HG03442 (cell line): ENCODE data around the gene IPO4.
"Not testable (repeated sequence)": the region's sequence is repeated elsewhere in the genome, so short reads cannot be mapped to it uniquely, and the experiment has no call there.

Source experiments
- ATAC-seq: cut with Tn5 transposase; IDR thresholded peaks from one replicate; pipeline ENCODE4 v1.9.1; 2021; ENCODE audit warnings: mild to moderate bottlenecking, moderate library complexity; ENCODE audit not compliant: unreplicated experiment

IPO4 gene

GRCh38 chr14:24216345-24216699, 27.7 kb upstream of the IPO4 start:
- no peak for ATAC-seq

GRCh38 chr14:24215495-24216344, 27.1 kb upstream of the IPO4 start, which contains the start of gene MDP1:
Gene MDP1, minus strand, starts transcription at chr14:24216066. Its CDS starts 111 bp downstream, at chr14:24215955.
- ATAC-seq: peak; percentile 62

DNA sequence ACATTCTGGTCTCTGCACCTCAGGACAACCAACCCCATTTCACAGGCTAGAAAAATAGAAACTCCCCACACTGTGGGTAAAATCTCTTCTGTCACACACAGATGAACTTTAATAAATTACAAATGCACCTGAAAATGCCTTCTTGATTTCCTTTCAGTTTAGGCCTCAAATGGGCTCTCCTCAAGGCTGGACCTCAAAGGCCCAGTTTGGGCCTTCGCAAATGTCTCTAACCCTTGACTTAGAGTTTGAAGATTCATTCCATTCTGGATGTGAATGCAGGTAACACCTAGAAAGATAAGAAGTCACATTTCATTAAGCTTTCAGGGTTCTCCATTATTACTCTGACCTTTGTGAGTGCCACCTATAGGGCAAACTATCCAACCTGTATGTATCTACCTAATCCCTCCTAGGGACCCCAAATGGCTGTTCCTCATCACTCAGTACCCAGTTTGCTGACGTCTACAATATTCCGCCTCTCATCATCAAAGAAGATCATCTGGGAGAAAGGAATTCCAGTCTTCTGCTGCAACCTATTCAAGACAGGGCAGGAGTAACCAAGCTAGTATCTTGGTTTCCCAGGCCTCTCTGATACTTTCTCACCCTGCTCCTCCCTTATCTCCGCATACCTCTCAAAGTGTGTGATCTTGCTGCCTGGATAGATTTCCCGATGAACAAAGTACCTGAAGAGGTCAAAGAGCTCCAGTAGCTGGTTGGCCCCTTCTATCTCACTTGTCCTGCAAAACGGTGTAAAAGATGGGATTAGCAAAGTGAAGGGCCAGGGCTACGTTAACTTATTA, 25.4 kb upstream of the IPO4 start:
- no peak for ATAC-seq

GRCh38 chr14:24212924-24213865, 24.6 kb upstream of the IPO4 start, which contains the start of gene CHMP4A:
Gene CHMP4A, minus strand, starts transcription at chr14:24213488. Its CDS starts 49 bp downstream, at chr14:24213439.
- peak; percentile 79 for ATAC-seq

- ATAC-seq: no peak
Observed at GRCh38 chr14:24211311-24211710, 22.7 kb upstream of the IPO4 start.

DNA sequence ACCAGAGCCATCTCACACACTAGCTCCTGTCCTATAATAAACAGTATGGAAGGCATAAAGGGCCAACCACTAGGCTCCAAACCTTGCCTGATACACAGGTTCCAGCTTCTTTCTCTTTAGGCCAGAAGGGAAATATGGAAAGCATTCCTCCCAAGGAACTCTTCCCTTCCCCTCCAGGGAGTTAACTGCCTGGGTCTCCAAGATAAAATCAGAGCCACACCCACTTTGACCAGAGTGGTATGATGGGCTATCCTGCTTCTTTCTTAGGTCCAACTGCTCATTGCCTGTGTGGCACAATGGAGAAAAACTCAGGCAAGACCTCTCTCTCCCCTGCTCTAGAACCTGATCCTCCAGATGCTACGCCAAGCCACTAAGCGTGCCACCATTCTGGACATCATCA, 19.0 kb upstream of the IPO4 start:
- no peak for ATAC-seq

- no peak for ATAC-seq
Observed at GRCh38 chr14:24207104-24207551, 18.5 kb upstream of the IPO4 start.

- no peak for ATAC-seq
Observed at GRCh38 chr14:24206260-24207103, 17.9 kb upstream of the IPO4 start.

DNA sequence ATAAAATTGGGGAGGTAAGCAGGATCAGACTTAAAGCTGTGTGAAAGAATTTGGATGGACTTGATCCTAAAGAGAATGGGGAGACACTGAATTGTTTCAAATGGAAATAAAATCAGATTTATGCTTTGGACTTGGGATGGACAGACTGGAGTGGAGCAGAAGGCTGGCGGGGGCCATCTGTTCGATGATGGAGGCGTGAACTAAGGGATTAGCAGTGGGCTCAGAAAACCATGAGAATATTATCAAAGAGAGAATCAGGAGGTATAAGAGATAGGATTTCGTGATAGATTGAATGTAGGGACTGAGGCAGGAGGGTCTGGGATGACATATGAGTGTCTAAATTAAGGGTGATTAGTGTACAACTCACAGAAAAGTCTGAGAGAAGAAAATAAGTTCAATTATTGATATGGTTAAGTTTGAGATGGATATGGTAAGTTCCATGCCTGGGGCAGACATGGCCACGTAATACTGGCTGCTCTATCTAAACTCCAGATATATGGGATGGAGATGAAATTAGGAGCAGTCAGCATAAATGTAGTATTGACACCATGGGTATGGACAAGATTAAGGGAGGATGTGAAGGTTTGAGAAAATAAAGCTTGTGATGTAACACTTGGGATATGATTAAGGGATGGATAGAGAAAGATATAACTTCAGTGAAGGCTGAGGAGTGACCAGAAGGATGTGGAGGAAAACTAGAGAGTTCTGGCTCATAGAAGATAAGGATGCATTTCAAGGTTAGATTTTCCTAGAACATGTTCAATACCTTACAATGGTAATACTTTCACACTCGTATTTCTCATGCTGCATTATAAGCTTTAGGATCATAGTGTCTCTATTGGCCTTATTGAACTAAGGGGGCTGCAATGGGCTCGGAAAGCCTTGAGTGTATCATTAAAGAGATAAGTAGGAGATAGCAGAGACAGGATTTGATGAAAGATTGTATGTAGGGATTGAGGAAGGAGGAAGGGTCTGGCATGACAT, 15.8 kb upstream of the IPO4 start:
- ATAC-seq: no peak

DNA sequence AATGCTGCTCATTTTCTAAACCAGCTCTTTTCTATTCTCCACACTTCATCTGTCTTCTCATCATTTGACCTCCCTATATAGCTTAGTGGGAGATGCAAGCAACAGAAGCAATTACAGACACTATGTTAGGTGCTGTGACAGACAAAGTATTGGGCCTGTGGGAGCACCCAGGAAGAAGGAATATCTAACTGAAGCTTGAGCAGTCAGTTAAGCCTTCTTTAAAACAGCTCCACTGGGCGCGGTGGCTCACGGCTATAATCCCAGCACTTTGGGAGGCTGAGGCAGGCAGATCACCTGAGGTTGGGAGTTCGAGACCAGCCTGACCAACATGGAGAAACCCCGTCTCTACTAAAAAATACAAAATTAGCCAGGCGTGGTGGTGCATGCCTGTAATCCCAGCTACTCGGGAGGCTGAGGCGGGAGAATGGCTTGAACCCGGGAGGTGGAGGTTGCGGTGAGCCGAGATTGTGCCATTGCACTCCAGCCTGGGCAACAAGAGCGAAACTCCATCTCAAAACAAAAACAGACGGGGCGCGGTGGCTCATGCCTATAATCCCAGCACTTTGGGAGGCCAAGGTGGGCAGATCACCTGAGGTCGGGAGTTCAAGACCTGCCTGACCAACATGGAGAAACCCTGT, 14.8 kb upstream of the IPO4 start:
- ATAC-seq: not testable (repeated sequence)

DNA sequence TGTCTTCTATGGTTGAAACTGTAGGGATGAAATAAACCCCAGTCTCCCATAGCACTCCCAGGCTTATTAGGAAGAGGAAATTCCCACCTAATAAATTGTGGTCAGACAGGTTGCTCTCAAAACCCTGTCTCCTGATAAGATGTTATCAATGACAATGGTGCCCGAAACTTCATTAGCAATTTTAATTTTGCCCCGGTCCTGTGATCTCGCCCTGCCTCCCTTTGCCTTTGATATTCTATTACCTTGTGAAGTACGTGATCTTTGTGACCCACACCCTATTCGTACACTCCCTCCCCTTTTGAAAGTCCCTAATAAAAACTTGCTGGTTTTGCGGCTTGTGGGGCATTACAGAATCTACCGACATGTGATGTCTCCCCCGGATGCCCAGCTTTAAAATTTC, 13.9 kb upstream of the IPO4 start:
- not testable (repeated sequence) for ATAC-seq

DNA sequence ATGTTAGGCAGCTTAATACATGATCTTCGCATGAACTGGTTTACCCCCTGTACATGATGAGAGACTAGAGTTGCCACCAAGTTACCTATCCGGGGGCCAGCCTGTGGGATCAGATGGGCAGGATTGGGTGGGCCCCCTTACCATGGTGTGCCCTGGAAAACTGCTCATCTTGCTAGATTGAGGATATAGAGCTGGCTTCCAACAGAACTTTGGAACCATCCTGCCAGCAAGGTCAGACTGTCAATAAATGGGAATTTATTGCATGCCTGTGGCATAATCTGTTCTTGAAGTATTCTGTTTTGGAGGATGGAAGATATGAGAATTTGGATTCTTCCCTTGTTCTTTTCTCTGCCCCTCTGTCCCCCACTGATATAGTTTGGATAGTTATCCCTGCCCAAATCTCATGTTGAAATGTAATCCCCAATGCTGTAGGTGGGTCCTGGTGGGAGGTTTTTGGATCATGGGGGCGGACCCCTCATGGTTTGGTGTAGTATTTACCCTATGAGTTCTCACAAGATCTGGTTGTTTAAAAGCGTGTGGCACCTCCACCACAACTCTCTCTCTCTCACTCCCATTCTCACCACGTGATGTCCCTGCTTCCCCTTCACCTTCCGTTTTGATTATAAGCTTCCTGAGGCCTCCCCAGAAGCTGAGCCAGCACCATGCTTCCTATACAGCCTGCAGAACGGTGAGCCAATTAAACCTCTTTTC, 10.4 kb upstream of the IPO4 start:
- no peak for ATAC-seq

GRCh38 chr14:24197056-24197450, 8.4 kb upstream of the IPO4 start:
- no peak for ATAC-seq

DNA sequence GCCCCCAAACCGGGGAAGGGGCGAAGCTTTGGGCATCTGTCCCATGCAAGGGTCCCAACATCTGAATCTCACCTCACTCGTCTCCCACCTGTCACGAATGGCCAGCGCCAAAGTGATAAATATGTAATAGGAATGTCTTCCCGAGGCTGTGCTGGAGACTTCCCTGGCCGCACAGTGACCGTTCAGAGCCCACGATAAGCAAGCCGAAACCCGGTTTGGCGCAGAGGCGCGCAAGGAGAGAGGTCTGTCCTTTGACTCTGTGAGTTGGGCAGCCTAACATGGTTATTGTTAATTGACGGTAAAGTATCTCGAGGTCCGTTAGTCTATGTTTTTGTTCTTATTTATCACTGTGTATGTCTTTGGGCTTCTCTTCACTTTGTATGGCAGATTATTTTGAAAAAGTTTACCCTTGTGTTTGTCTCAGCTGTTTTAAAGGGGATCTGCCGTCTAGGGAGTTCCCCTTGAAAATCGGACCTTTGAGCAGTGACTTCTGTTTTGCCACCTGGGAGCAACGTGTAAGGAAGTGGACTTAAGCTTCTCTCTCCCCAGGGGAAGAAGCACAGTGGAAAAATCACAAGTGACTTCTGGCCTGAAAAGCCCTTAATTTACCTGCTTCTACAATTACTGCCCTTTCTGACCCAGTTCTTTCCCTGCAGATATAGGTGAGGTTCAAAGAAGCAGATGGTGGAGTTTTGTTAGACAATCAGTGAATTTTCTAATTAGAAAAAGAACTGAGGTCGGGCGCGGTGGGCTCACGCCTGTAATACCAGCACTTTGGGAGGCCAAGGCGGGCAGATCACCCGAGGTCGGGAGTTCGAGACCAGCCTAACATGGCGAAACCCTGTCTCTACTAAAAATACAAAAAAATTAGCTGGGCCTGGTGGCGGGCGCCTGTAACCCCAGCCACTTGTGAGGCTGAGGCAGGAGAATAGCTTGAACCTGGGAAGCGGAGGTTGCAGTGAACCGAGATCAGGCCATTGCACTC, 7.7 kb upstream of the IPO4 start:
- ATAC-seq: peak; percentile 20

GRCh38 chr14:24195186-24196070, 6.8 kb upstream of the IPO4 start, which contains the start of gene TM9SF1:
Gene TM9SF1, minus strand, starts transcription at chr14:24195441. Its CDS starts 422 bp downstream, at chr14:24195019.
- peak; percentile 86 for ATAC-seq
